Measurements from ENCODE around the gene FMC1.

Gene FMC1

GRCh38 chr7:139374246-139374645, 33.1 kb downstream of the FMC1 start:
- no peak for DNase-seq (ENCODE audit: low read depth)

- DNase-seq (ENCODE audit: low read depth): no peak
Measured at GRCh38 chr7:139382439-139382838, 41.3 kb downstream of the FMC1 start.

- DNase-seq (ENCODE audit: low read depth): no peak
Measured at GRCh38 chr7:139384611-139385010, 43.5 kb downstream of the FMC1 start.

- DNase-seq (ENCODE audit: low read depth): no peak
Measured at GRCh38 chr7:139387594-139387993, 46.5 kb downstream of the FMC1 start.

GRCh38 chr7:139389091-139389490, 48.0 kb downstream of the FMC1 start:
- DNase-seq (ENCODE audit: low read depth): no peak

GRCh38 chr7:139389774-139390173, 48.6 kb downstream of the FMC1 start:
- no peak for DNase-seq (ENCODE audit: low read depth)

- DNase-seq (ENCODE audit: low read depth): no peak
Measured at GRCh38 chr7:139393621-139394211, 52.6 kb downstream of the FMC1 start.

- DNase-seq (ENCODE audit: low read depth): no peak
Measured at GRCh38 chr7:139394540-139394939, 53.4 kb downstream of the FMC1 start.
